PC-3 (cell line): ENCODE data around the gene CD151. TPM values are rescaled to one million over a fixed set of nuclear protein-coding genes. Genes with fewer than 3 reads are reported as not detected.

ENCODE experiments used
- ATAC-seq: fragments of 200-7000 bp; cut with Tn5 transposase; 2 replicates; pipeline ENCODE4 v1.9.1; 2020; ENCODE audit warnings: mild to moderate bottlenecking, moderate library complexity
- BruUV-seq: library from RNA; stranded (reverse); fragments of 400-500 nt; replicated peaks from 2 replicates; lab custom pipeline; 2021; lab: Mats Ljungman, UMichigan
- CTCF ChIA-PET: fragments of 300-600 bp; sonication (Branson Sonifier 250); formaldehyde crosslinking; loops from one replicate; lab custom pipeline; 2022; ENCODE audit warnings: antibody characterized with exemption; lab: Charles Lee
- POLR2A ChIA-PET: fragments of 300-600 bp; sonication (Branson Sonifier 250); formaldehyde crosslinking; loops from one replicate; lab custom pipeline; 2022; ENCODE audit warnings: antibody characterized with exemption; ENCODE audit not compliant: unreplicated experiment; lab: Charles Lee
- DNase-seq: peaks from one replicate; pipeline ENCODE4 v3.0.0-alpha.2; 2015
- H2AFZ ChIP-seq: fragments of 300-600 bp; sonication (generic); 2 replicates; pipeline ENCODE4 v1.6.0; 2016; ENCODE audit warnings: antibody characterized with exemption, low read length
- H3F3A ChIP-seq: fragments of 300-600 bp; sonication (generic); one replicate; pipeline ENCODE4 v1.6.0; 2017; ENCODE audit warnings: antibody characterized with exemption, low read length, control low read depth, mild to moderate bottlenecking; ENCODE audit not compliant: unreplicated experiment
- H3K27ac ChIP-seq: fragments of 300-600 bp; sonication (generic); 2 replicates; pipeline ENCODE4 v1.5.1; 2016; ENCODE audit warnings: mild to moderate bottlenecking, low read length
- H3K27me3 ChIP-seq: fragments of 300-600 bp; sonication (generic); 2 replicates; pipeline ENCODE4 v1.6.1; 2016; ENCODE audit warnings: low read length, mixed read lengths
- H3K36me3 ChIP-seq: fragments of 300-600 bp; sonication (generic); 2 replicates; pipeline ENCODE4 v1.6.1; 2016; ENCODE audit warnings: low read depth, mixed run types, low read length, mixed read lengths
- H3K4me1 ChIP-seq: fragments of 300-600 bp; sonication (generic); 2 replicates; pipeline ENCODE4 v1.5.1; 2016; ENCODE audit warnings: low read length; ENCODE audit not compliant: insufficient read depth
- H3K4me2 ChIP-seq: fragments of 300-600 bp; sonication (generic); 2 replicates; pipeline ENCODE4 v1.6.0; 2016; ENCODE audit warnings: low read length
- H3K4me3 ChIP-seq: fragments of 300-600 bp; sonication (generic); 2 replicates; pipeline ENCODE4 v1.5.1; 2016; ENCODE audit warnings: mild to moderate bottlenecking, low read length, mixed read lengths
- H3K79me2 ChIP-seq: fragments of 300-600 bp; sonication (generic); 2 replicates; pipeline ENCODE4 v1.6.1; 2017; ENCODE audit warnings: low read length, mixed read lengths
- H3K9ac ChIP-seq: fragments of 300-600 bp; sonication (generic); 2 replicates; pipeline ENCODE4 v1.6.0; 2016; ENCODE audit warnings: mild to moderate bottlenecking, low read length
- H3K9me2 ChIP-seq: fragments of 300-600 bp; sonication (generic); replicated peaks from 2 replicates; pipeline ENCODE4 v1.6.1; 2016; ENCODE audit warnings: mixed run types, low read length, mixed read lengths
- H3K9me3 ChIP-seq: fragments of 300-600 bp; sonication (generic); 2 replicates; pipeline ENCODE4 v1.6.1; 2016; ENCODE audit warnings: low read length, mixed read lengths
- H4K20me1 ChIP-seq: fragments of 300-600 bp; sonication (generic); 2 replicates; pipeline ENCODE4 v1.6.1; 2016; ENCODE audit warnings: low read length, mixed read lengths
- CTCF ChIP-seq: fragments of 300-600 bp; sonication (generic); conservative IDR thresholded peaks from 2 replicates; pipeline ENCODE4 v1.5.1; 2017; ENCODE audit warnings: antibody characterized with exemption, low read depth, mild to moderate bottlenecking, low read length
- EZH2 ChIP-seq: fragments of 300-600 bp; sonication (generic); IDR thresholded peaks from one replicate; pipeline ENCODE4 v1.6.1; 2017; ENCODE audit warnings: antibody characterized with exemption, mild to moderate bottlenecking, low read length; ENCODE audit not compliant: unreplicated experiment
- EZH2phosphoT487 ChIP-seq: fragments of 300-600 bp; sonication (generic); IDR thresholded peaks from 2 replicates; pipeline ENCODE4 v1.6.1; 2018; ENCODE audit warnings: mild to moderate bottlenecking, antibody characterized with exemption, low read length, borderline replicate concordance
- intact Hi-C: fragments of 100-400 bp; cut with micrococcal nuclease; formaldehyde crosslinking; loops from 2 replicates; pipeline ENCODE4 v1.9.0; 2023
- total RNA-seq: library from RNA; depleted of rRNA; stranded (reverse); fragments of >200 nt; gene quantifications from 2 replicates; pipeline ENCODE4 v1.2.3, GENCODE V29; 2014

Gene CD151
- total RNA-seq, 1 experiment from 2014 or later, result 469 TPM

GRCh38 chr11:867856-868358 is 35.2 kb downstream of the CD151 start:
- Histone ChIP-seq H3K4me3 (no peak overlapping the region), H3K4me1 (no peaks in the 10 kb centered on the region), H3K9me2 (no peaks in the 10 kb centered on the region), H3K36me3 (no peaks in the 10 kb centered on the region), H3K27ac (no peak overlapping the region), H3K27me3 (no peaks in the 10 kb centered on the region), H3K9ac (no peak overlapping the region), H3F3A (no peaks in the 10 kb centered on the region), H3K79me2 (no peaks in the 10 kb centered on the region), H3K4me2 (no peak overlapping the region), H3K9me3 (no peaks in the 10 kb centered on the region), H4K20me1 (no peaks in the 10 kb centered on the region), H2AFZ (no peak overlapping the region)
- BruUV-seq, result no TSS peak
- ATAC-seq, result no peak
- ChIA-PET CTCF (interaction anchor here (0.6 kb wide), 1 partner anchor 185 kb away, joined by 3 read pairs; no protein-coding TSS in a partner anchor), POLR2A (no interaction called here)
- TF ChIP-seq EZH2phosphoT487, result no peak
- no peak for TF ChIP-seq CTCF
- no peak for TF ChIP-seq EZH2
- DNase-seq, result no peak
- intact Hi-C loops, result no loop called here

GRCh38 chr11:868394-868793 is 35.6 kb downstream of the CD151 start:
- H4K20me1 ChIP-seq, result no peaks in the 10 kb centered on the region
- H3K9me2 ChIP-seq, result no peaks in the 10 kb centered on the region
- H3K79me2 ChIP-seq, result no peaks in the 10 kb centered on the region
- no peak for TF ChIP-seq EZH2
- TF ChIP-seq EZH2phosphoT487, result no peak
- no peak for TF ChIP-seq CTCF
- no peak overlapping the region for H3K4me3 ChIP-seq
- H2AFZ ChIP-seq, result no peak overlapping the region
- BruUV-seq, result TSS peak; percentile 7
- DNase-seq (no peak), ATAC-seq (no peak)
- H3F3A ChIP-seq, result no peaks in the 10 kb centered on the region
- H3K27me3 ChIP-seq, result no peaks in the 10 kb centered on the region
- no peaks in the 10 kb centered on the region for H3K36me3 ChIP-seq
- no peaks in the 10 kb centered on the region for H3K9me3 ChIP-seq
- H3K9ac ChIP-seq, result no peak overlapping the region
- CTCF ChIA-PET, result no interaction called here
- H3K4me1 ChIP-seq, result no peaks in the 10 kb centered on the region
- H3K27ac ChIP-seq, result no peak overlapping the region
- intact Hi-C loops, result no loop called here
- H3K4me2 ChIP-seq, result no peak overlapping the region
- POLR2A ChIA-PET, result no interaction called here

- H3K27ac ChIP-seq, result no peak overlapping the region
These were observed 36.0 kb downstream of the CD151 start for GRCh38 chr11:868802-869201.

More at GRCh38 chr11:868802-869201, 36.0 kb downstream of the CD151 start:
- H3K79me2 ChIP-seq, result no peaks in the 10 kb centered on the region
- no peaks in the 10 kb centered on the region for H3F3A ChIP-seq
- H3K36me3 ChIP-seq, result no peaks in the 10 kb centered on the region
- ChIA-PET POLR2A (no interaction called here), CTCF (no interaction called here)
- no peaks in the 10 kb centered on the region for H3K9me3 ChIP-seq
- no peaks in the 10 kb centered on the region for H3K27me3 ChIP-seq
- ATAC-seq (no peak), DNase-seq (no peak)
- no peaks in the 10 kb centered on the region for H3K4me1 ChIP-seq
- H3K4me2 ChIP-seq, result no peak overlapping the region
- no peak for TF ChIP-seq EZH2phosphoT487
- no peak overlapping the region for H3K9ac ChIP-seq
- no peak overlapping the region for H2AFZ ChIP-seq
- no peaks in the 10 kb centered on the region for H3K9me2 ChIP-seq
- BruUV-seq, result no TSS peak
- no peak overlapping the region for H3K4me3 ChIP-seq
- no peaks in the 10 kb centered on the region for H4K20me1 ChIP-seq
- intact Hi-C loops, result no loop called here
